OCI-LY3 (cell line): ENCODE data around the gene KIAA0319L.

Experiments
- EZH2phosphoT487 ChIP-seq: fragments of 200-600 bp; shearing (Covaris generic); IDR thresholded peaks from 2 replicates; pipeline ENCODE4 v1.6.1; 2018; ENCODE audit warnings: antibody characterized with exemption, mixed run types, low read depth
- TF ChIP-seq, protein P1 (sequence below): fragments of 200-600, 300-600 bp; sonication (generic); IDR thresholded peaks from 2 replicates; pipeline ENCODE4 v1.5.1; 2014; ENCODE audit warnings: antibody characterized with exemption, low read length, low read depth

DNA sequence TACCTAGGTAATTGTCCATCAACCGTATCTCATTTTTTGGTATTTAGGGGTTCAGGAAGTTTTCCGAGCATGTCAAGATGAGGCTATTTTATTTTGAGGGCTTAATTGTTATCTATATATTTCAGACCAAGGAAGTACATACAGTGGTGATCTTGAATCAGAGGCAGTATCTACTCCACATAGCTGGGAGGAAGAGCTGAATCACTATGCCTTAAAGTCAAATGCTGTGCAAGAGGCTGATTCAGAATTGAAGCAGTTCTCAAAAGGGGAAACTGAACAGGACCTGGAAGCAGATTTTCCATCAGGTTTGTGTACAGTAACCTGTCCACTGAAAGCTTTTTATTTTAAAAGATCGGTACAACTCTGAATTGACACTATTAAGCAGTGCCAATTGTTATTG lies 158.5 kb downstream of the KIAA0319L start:
- TF ChIP-seq, protein P1, sequence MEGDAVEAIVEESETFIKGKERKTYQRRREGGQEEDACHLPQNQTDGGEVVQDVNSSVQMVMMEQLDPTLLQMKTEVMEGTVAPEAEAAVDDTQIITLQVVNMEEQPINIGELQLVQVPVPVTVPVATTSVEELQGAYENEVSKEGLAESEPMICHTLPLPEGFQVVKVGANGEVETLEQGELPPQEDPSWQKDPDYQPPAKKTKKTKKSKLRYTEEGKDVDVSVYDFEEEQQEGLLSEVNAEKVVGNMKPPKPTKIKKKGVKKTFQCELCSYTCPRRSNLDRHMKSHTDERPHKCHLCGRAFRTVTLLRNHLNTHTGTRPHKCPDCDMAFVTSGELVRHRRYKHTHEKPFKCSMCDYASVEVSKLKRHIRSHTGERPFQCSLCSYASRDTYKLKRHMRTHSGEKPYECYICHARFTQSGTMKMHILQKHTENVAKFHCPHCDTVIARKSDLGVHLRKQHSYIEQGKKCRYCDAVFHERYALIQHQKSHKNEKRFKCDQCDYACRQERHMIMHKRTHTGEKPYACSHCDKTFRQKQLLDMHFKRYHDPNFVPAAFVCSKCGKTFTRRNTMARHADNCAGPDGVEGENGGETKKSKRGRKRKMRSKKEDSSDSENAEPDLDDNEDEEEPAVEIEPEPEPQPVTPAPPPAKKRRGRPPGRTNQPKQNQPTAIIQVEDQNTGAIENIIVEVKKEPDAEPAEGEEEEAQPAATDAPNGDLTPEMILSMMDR: no peak
- TF ChIP-seq EZH2phosphoT487: no peak
